ENCODE measurements around the gene SYCP2L. TPM values are rescaled to one million over a fixed set of nuclear protein-coding genes. Genes with fewer than 3 reads are reported as not detected.

Gene SYCP2L
- total RNA-seq, 1 donor, result 0.36 TPM

GRCh38 chr6:10972196-10972595 is 85.3 kb downstream of the SYCP2L start:
- H3K9me3 ChIP-seq (ENCODE audit: low read depth, low read length), result peaks cover 3% of the 10 kb centered on the region
- H3K27me3 ChIP-seq (ENCODE audit: insufficient read depth, low read length), result no peaks in the 10 kb centered on the region
- H3K4me3 ChIP-seq (ENCODE audit: insufficient read depth, low read length), result no peak overlapping the region
- no peaks in the 10 kb centered on the region for H4K20me1 ChIP-seq (ENCODE audit: insufficient read depth, low read length)
- no peaks in the 10 kb centered on the region for H3K79me2 ChIP-seq (ENCODE audit: insufficient read depth, low read length)
- H3K4me2 ChIP-seq (ENCODE audit: insufficient read depth, low read length), result no peak overlapping the region
- no peaks in the 10 kb centered on the region for H3K36me3 ChIP-seq (ENCODE audit: insufficient read depth, low read length)
- no peak overlapping the region for H3K27ac ChIP-seq (ENCODE audit: low read depth, low read length)
- H3K4me1 ChIP-seq (ENCODE audit: insufficient read depth, low read length), result peaks cover 6% of the 10 kb centered on the region
- TF ChIP-seq CTCF (IDR thresholded peaks at IDR 0.05; ENCODE audit: extremely low read depth, low read depth, low read length), result no peak
- DNase-seq (ENCODE audit: insufficient read length, low spot score, missing footprints), result no peak
- no peak overlapping the region for H2AFZ ChIP-seq (ENCODE audit: low read length)

- Histone ChIP-seq H3K4me2 (ENCODE audit: insufficient read depth, low read length) (no peak overlapping the region), H3K4me1 (ENCODE audit: insufficient read depth, low read length) (no peaks in the 10 kb centered on the region), H3K4me3 (ENCODE audit: insufficient read depth, low read length) (no peak overlapping the region), H2AFZ (ENCODE audit: low read length) (no peak overlapping the region), H3K27ac (ENCODE audit: low read depth, low read length) (no peak overlapping the region), H3K79me2 (ENCODE audit: insufficient read depth, low read length) (no peaks in the 10 kb centered on the region), H4K20me1 (ENCODE audit: insufficient read depth, low read length) (no peaks in the 10 kb centered on the region), H3K9me3 (ENCODE audit: low read depth, low read length) (no peaks in the 10 kb centered on the region), H3K36me3 (ENCODE audit: insufficient read depth, low read length) (no peaks in the 10 kb centered on the region), H3K27me3 (ENCODE audit: insufficient read depth, low read length) (no peaks in the 10 kb centered on the region)
- no peak for DNase-seq (ENCODE audit: insufficient read length, low spot score, missing footprints)
- no peak for TF ChIP-seq CTCF (IDR thresholded peaks at IDR 0.05; ENCODE audit: extremely low read depth, low read depth, low read length)
Observed at GRCh38 chr6:10976571-10976970, 89.7 kb downstream of the SYCP2L start.

GRCh38 chr6:10977231-10977968 is 90.5 kb downstream of the SYCP2L start:
- Histone ChIP-seq H3K27ac (ENCODE audit: low read depth, low read length) (no peak overlapping the region), H3K4me1 (ENCODE audit: insufficient read depth, low read length) (no peaks in the 10 kb centered on the region), H3K36me3 (ENCODE audit: insufficient read depth, low read length) (no peaks in the 10 kb centered on the region), H3K79me2 (ENCODE audit: insufficient read depth, low read length) (no peaks in the 10 kb centered on the region), H4K20me1 (ENCODE audit: insufficient read depth, low read length) (no peaks in the 10 kb centered on the region), H3K4me3 (ENCODE audit: insufficient read depth, low read length) (no peak overlapping the region), H2AFZ (ENCODE audit: low read length) (no peak overlapping the region), H3K4me2 (ENCODE audit: insufficient read depth, low read length) (no peak overlapping the region), H3K9me3 (ENCODE audit: low read depth, low read length) (no peaks in the 10 kb centered on the region), H3K27me3 (ENCODE audit: insufficient read depth, low read length) (no peaks in the 10 kb centered on the region)
- no peak for TF ChIP-seq CTCF (IDR thresholded peaks at IDR 0.05; ENCODE audit: extremely low read depth, low read depth, low read length)
- DNase-seq (ENCODE audit: insufficient read length, low spot score, missing footprints), result no peak

- no peak for TF ChIP-seq CTCF (IDR thresholded peaks at IDR 0.05; ENCODE audit: extremely low read depth, low read depth, low read length)
Observed at GRCh38 chr6:10979603-10980002, 92.8 kb downstream of the SYCP2L start.

More at GRCh38 chr6:10979603-10980002, 92.8 kb downstream of the SYCP2L start:
- no peaks in the 10 kb centered on the region for H3K36me3 ChIP-seq (ENCODE audit: insufficient read depth, low read length)
- no peak for DNase-seq (ENCODE audit: insufficient read length, low spot score, missing footprints)
- H3K4me1 ChIP-seq (ENCODE audit: insufficient read depth, low read length), result no peaks in the 10 kb centered on the region
- H3K4me3 ChIP-seq (ENCODE audit: insufficient read depth, low read length), result no peak overlapping the region
- H4K20me1 ChIP-seq (ENCODE audit: insufficient read depth, low read length), result no peaks in the 10 kb centered on the region
- no peaks in the 10 kb centered on the region for H3K9me3 ChIP-seq (ENCODE audit: low read depth, low read length)
- no peaks in the 10 kb centered on the region for H3K27me3 ChIP-seq (ENCODE audit: insufficient read depth, low read length)
- no peaks in the 10 kb centered on the region for H3K79me2 ChIP-seq (ENCODE audit: insufficient read depth, low read length)
- H3K27ac ChIP-seq (ENCODE audit: low read depth, low read length), result no peak overlapping the region
- no peak overlapping the region for H2AFZ ChIP-seq (ENCODE audit: low read length)
- no peak overlapping the region for H3K4me2 ChIP-seq (ENCODE audit: insufficient read depth, low read length)
